Measurements from ENCODE around the gene ERC1. TPM values are rescaled to one million over a fixed set of nuclear protein-coding genes. Genes with fewer than 3 reads are reported as not detected.

ERC1 gene
- total and polyA plus RNA-seq, 2 donors (not counting 3 experiments of a cell fraction or from before 2014, with no cell fraction given): 11.7 to 66.1 TPM

GRCh38 chr12:1310653-1311052 lies 319.6 kb downstream of the ERC1 start:
- intact Hi-C loops (cut with micrococcal nuclease) (no loop called here), dilution Hi-C loops (cut with MboI; ENCODE audit: extremely low pct_ligation_motif_present, low sequenced_read_pairs) (no loop called here)
- Histone ChIP-seq H3K4me1 (ENCODE audit: control insufficient read depth, extremely low read depth, insufficient read depth, low read length) (no peaks in the 10 kb centered on the region), H3K79me2 (ENCODE audit: control insufficient read depth, insufficient read depth, low read length) (no peaks in the 10 kb centered on the region), H3K9ac (replicated peaks; ENCODE audit: extremely low read depth, insufficient read depth, low read length) (no peak overlapping the region), H4K20me1 (replicated peaks; ENCODE audit: control insufficient read depth, extremely low read depth, insufficient read depth, low read length) (no peaks in the 10 kb centered on the region), H2AFZ (ENCODE audit: low read depth, low read length) (no peak overlapping the region), H3K9me3 (replicated peaks; ENCODE audit: control insufficient read depth, insufficient read depth, low read length) (no peaks in the 10 kb centered on the region), H3K4me2 (ENCODE audit: insufficient read depth, low read length) (no peak overlapping the region), H3K36me3 (ENCODE audit: control insufficient read depth in 2 of 2, extremely low read depth in 1 of 2, insufficient read depth in 2 of 2, low read length in 2 of 2) (no peaks in the 10 kb centered on the region), H3K27ac (ENCODE audit: insufficient read depth, low read depth, low read length) (no peak overlapping the region), H3K9me1 (replicated peaks; ENCODE audit: control insufficient read depth, extremely low read depth, insufficient read depth, low read length) (no peaks in the 10 kb centered on the region), H3K27me3 (ENCODE audit: control insufficient read depth in 2 of 2, insufficient read depth in 2 of 2, low read length in 2 of 2) (no peaks in the 10 kb centered on the region), H3K4me3 (replicated peaks in 1 of 3; ENCODE audit: insufficient read depth in 1 of 3, low read depth in 1 of 3, low read length in 3 of 3) (no peak overlapping the region)
- no TSS peak for BruUV-seq (replicated peaks)
- FAIRE-seq (no peak), DNase-seq (ENCODE audit: low read depth, low spot score) (no peak)
- CTCF ChIA-PET: no interaction called here
- TF ChIP-seq EZH2 (IDR thresholded peaks at IDR 0.05; ENCODE audit: borderline replicate concordance, low read depth, low read length, severe bottlenecking) (no peak), FOS (IDR thresholded peaks at IDR 0.05; ENCODE audit: borderline replicate concordance, insufficient read depth, low read length) (no peak), MYC (IDR thresholded peaks at IDR 0.05; ENCODE audit: low read depth, low read length) (no peak), JUN (IDR thresholded peaks at IDR 0.05; ENCODE audit: borderline replicate concordance, insufficient read depth, insufficient read length, low read depth) (no peak), POLR2AphosphoS5 (IDR thresholded peaks at IDR 0.05; ENCODE audit: insufficient read depth, low read depth, low read length) (no peak), POLR2A (IDR thresholded peaks at IDR 0.05; ENCODE audit: low read depth, low read length) (no peak), MAX (IDR thresholded peaks at IDR 0.05; ENCODE audit: insufficient read depth, insufficient read length) (no peak), GATA2 (IDR thresholded peaks at IDR 0.05; ENCODE audit: insufficient read depth, insufficient read length, low read depth, low read length) (no peak)
- TF ChIP-seq, protein P1, sequence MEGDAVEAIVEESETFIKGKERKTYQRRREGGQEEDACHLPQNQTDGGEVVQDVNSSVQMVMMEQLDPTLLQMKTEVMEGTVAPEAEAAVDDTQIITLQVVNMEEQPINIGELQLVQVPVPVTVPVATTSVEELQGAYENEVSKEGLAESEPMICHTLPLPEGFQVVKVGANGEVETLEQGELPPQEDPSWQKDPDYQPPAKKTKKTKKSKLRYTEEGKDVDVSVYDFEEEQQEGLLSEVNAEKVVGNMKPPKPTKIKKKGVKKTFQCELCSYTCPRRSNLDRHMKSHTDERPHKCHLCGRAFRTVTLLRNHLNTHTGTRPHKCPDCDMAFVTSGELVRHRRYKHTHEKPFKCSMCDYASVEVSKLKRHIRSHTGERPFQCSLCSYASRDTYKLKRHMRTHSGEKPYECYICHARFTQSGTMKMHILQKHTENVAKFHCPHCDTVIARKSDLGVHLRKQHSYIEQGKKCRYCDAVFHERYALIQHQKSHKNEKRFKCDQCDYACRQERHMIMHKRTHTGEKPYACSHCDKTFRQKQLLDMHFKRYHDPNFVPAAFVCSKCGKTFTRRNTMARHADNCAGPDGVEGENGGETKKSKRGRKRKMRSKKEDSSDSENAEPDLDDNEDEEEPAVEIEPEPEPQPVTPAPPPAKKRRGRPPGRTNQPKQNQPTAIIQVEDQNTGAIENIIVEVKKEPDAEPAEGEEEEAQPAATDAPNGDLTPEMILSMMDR (IDR thresholded peaks at IDR 0.05; ENCODE audit: extremely low read depth in 1 of 2, insufficient read depth in 1 of 2, low read depth in 1 of 2, low read length in 2 of 2): no peak
- POLR2A ChIA-PET: no interaction called here
